Right renal pelvis (tissue), 4 donors: ENCODE measurements around the gene AOPEP. TPM values are rescaled to one million over a fixed set of nuclear protein-coding genes. Genes with fewer than 3 reads are reported as not detected.

ENCODE experiments used
- DNase-seq, 4 donors: peaks; one replicate each; pipeline ENCODE4 v3.0.0-alpha.2; 2013; ENCODE audit warnings: low read depth in 4 of 4, low spot score in 3 of 4, missing footprints in 1 of 4
- polyA plus RNA-seq, 4 donors: library from polyadenylated mRNA; unstranded; fragments of 120-200 nt; gene quantifications; one replicate each; pipeline ENCODE4 v1.2.1, GENCODE V29; 2013; ENCODE audit not compliant: insufficient read length in 4 of 4

Gene AOPEP
- polyA plus RNA-seq, 4 donors = 48.1 to 60.2 (median 52.1) TPM

- DNase-seq = no peak
Measured at GRCh38 chr9:95045751-95046150, 319.3 kb downstream of the AOPEP start.

- no peak for DNase-seq
Measured at GRCh38 chr9:95047452-95048224, 321.1 kb downstream of the AOPEP start.

GRCh38 chr9:95048225-95049087 is 322.0 kb downstream of the AOPEP start:
- DNase-seq = no peak

- DNase-seq = no peak
Measured at GRCh38 chr9:95049761-95050160, 323.3 kb downstream of the AOPEP start.

- DNase-seq = no peak
Measured at GRCh38 chr9:95053611-95054570, 327.4 kb downstream of the AOPEP start.

GRCh38 chr9:95055334-95055850 is 328.9 kb downstream of the AOPEP start:
- no peak for DNase-seq

GRCh38 chr9:95055851-95056551 is 329.5 kb downstream of the AOPEP start:
- peak in 3 of 4 donors; percentile 64 to 71 (median 71) for DNase-seq

- DNase-seq = no peak
Measured at GRCh38 chr9:95057101-95057500, 330.6 kb downstream of the AOPEP start.

- no peak for DNase-seq
Measured at GRCh38 chr9:95058121-95058785, 331.8 kb downstream of the AOPEP start.

- no peak for DNase-seq
Measured at GRCh38 chr9:95058795-95059386, 332.4 kb downstream of the AOPEP start.

GRCh38 chr9:95060234-95060633 is 333.7 kb downstream of the AOPEP start:
- no peak for DNase-seq

GRCh38 chr9:95060916-95061315 is 334.4 kb downstream of the AOPEP start:
- no peak for DNase-seq

- DNase-seq = no peak
Measured at GRCh38 chr9:95061916-95062595, 335.6 kb downstream of the AOPEP start.

- DNase-seq = no peak
Measured at GRCh38 chr9:95062596-95063065, 336.1 kb downstream of the AOPEP start.

- no peak for DNase-seq
Measured at GRCh38 chr9:95063300-95063699, 336.8 kb downstream of the AOPEP start.

GRCh38 chr9:95065224-95065623 is 338.7 kb downstream of the AOPEP start:
- DNase-seq = no peak

GRCh38 chr9:95067057-95067456 is 340.6 kb downstream of the AOPEP start:
- DNase-seq = no peak

- no peak for DNase-seq
Measured at GRCh38 chr9:95067897-95068296, 341.4 kb downstream of the AOPEP start.
